ENCODE results near the gene COG3. TPM values are rescaled to one million over a fixed set of nuclear protein-coding genes. Genes with fewer than 3 reads are reported as not detected.

Gene COG3
- total RNA-seq, 4 donors from 2014 or later, result 10.4 to 20.3 (median 17.8) TPM

DNA sequence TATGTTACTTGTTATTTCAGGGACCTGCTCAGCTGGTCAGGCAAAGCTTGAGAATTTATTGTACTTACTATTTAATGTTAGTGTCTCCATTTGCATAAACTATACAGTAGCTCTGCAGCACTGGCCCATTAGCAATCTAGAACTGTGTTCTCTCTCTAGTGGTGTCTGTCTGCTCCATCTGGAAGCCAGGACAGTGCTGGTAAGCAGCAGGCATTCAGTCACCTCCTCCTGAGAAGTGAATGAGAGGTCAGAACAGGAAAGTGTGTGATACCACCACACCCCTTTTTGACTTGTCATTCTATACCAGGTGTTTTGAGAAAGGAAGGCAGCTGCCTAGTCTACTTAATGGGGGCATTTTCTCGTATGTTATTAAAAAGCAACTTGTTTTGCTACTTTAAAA, 3.9 kb downstream of the COG3 start:
- intact Hi-C loops (cut with DNase I; ENCODE audit: low total_unique reads) (no loop called here), in situ Hi-C loops (cut with MboI; ENCODE audit: low sequenced_read_pairs in 4 of 4) (loop anchor here in 2 of 4 donors (10.0 kb wide), 2 partner anchors 104 to 124 kb away; partner anchors contain the start of gene TPT1 (in 1 of the 2))
- ATAC-seq (peak in 1 of 2 donors; percentile 28), DNase-seq (no peak)
- no peaks in the 10 kb centered on the region for H3K27me3 ChIP-seq
- no peak overlapping the region for H3K4me3 ChIP-seq
- TF ChIP-seq POLR2A (IDR thresholded peaks at IDR 0.05), result no peak
- TF ChIP-seq, protein P1, sequence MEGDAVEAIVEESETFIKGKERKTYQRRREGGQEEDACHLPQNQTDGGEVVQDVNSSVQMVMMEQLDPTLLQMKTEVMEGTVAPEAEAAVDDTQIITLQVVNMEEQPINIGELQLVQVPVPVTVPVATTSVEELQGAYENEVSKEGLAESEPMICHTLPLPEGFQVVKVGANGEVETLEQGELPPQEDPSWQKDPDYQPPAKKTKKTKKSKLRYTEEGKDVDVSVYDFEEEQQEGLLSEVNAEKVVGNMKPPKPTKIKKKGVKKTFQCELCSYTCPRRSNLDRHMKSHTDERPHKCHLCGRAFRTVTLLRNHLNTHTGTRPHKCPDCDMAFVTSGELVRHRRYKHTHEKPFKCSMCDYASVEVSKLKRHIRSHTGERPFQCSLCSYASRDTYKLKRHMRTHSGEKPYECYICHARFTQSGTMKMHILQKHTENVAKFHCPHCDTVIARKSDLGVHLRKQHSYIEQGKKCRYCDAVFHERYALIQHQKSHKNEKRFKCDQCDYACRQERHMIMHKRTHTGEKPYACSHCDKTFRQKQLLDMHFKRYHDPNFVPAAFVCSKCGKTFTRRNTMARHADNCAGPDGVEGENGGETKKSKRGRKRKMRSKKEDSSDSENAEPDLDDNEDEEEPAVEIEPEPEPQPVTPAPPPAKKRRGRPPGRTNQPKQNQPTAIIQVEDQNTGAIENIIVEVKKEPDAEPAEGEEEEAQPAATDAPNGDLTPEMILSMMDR (IDR thresholded peaks at IDR 0.05 in 4 of 5, conservative IDR thresholded peaks at IDR 0.05 in 1 of 5), result no peak
- H3K9me3 ChIP-seq, result no peaks in the 10 kb centered on the region
- H3K4me1 ChIP-seq, result peaks cover 55 to 60% of the 10 kb centered on the region in 2 donors
- peak overlapping the region in 3 of 4 donors; percentile 16 to 53 (median 36) for H3K27ac ChIP-seq
- H3K36me3 ChIP-seq, result no peaks in the 10 kb centered on the region

DNA sequence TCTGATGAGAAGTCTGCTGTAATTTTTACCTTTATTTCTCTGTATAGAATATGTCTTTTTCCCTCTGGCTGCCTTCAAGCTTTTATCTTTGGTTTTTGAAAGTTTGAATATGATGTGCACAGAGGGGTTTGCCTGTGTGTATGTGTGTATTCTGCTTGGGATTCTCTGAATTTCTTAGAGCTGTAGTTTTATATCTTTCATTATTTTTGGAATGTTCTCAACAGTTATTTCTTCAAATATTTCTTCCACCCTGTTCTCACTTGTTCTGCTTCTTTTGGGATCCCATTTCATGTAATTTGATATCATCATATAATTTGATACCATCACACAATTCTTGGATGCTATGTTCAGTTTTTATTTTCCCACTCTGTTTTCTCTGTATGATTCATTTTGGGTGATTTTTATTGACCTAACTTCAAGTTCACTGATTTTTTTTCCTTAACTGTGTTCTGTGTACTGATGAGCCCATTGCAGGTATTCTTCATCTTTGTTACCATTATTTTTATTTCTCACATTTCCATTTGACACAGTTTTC, 7.5 kb downstream of the COG3 start:
- Histone ChIP-seq H3K4me3 (no peak overlapping the region), H3K9me3 (no peaks in the 10 kb centered on the region), H3K27me3 (no peaks in the 10 kb centered on the region), H3K4me1 (peaks cover 35 to 50% of the 10 kb centered on the region in 2 donors), H3K27ac (no peak overlapping the region), H3K36me3 (peaks cover 0 to 10% of the 10 kb centered on the region in 2 donors)
- DNase-seq (no peak), ATAC-seq (no peak)
- in situ Hi-C loops (cut with MboI; ENCODE audit: low sequenced_read_pairs in 4 of 4) (no loop called here), intact Hi-C loops (cut with DNase I; ENCODE audit: low total_unique reads) (no loop called here)
- TF ChIP-seq, protein P1 (IDR thresholded peaks at IDR 0.05 in 4 of 5, conservative IDR thresholded peaks at IDR 0.05 in 1 of 5), result no peak
- TF ChIP-seq POLR2A (IDR thresholded peaks at IDR 0.05), result no peak

DNA sequence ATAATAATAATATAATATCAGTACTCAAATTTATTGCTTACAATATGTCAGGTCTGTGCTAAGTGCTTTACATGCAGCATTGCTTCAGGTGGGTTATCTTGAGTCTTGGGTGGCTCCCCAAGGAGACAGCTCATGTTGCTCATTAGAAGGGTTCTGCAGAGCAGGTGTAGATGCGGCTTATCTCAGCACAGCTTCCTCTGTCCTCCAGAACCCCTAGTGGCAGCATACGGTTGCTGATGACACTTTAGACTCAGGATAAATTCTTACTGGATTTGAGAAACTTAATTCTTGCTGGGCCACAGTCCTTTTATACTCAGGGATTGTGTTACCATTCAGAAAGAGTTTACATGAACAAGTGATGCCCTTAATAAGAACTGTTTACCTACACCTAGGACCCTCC, 8.9 kb downstream of the COG3 start:
- intact Hi-C loops (cut with DNase I; ENCODE audit: low total_unique reads) (no loop called here), in situ Hi-C loops (cut with MboI; ENCODE audit: low sequenced_read_pairs in 4 of 4) (no loop called here)
- Histone ChIP-seq H3K27me3 (no peaks in the 10 kb centered on the region), H3K9me3 (no peaks in the 10 kb centered on the region), H3K4me1 (peaks cover 27 to 41% of the 10 kb centered on the region in 2 donors), H3K27ac (no peak overlapping the region), H3K4me3 (no peak overlapping the region), H3K36me3 (peaks cover 0 to 10% of the 10 kb centered on the region in 2 donors)
- TF ChIP-seq, protein P1 (IDR thresholded peaks at IDR 0.05 in 4 of 5, conservative IDR thresholded peaks at IDR 0.05 in 1 of 5), result peak in 1 of 5 experiments; percentile 9
- no peak for TF ChIP-seq POLR2A (IDR thresholded peaks at IDR 0.05)
- ATAC-seq (peak in 1 of 2 donors; percentile 23), DNase-seq (no peak)

DNA sequence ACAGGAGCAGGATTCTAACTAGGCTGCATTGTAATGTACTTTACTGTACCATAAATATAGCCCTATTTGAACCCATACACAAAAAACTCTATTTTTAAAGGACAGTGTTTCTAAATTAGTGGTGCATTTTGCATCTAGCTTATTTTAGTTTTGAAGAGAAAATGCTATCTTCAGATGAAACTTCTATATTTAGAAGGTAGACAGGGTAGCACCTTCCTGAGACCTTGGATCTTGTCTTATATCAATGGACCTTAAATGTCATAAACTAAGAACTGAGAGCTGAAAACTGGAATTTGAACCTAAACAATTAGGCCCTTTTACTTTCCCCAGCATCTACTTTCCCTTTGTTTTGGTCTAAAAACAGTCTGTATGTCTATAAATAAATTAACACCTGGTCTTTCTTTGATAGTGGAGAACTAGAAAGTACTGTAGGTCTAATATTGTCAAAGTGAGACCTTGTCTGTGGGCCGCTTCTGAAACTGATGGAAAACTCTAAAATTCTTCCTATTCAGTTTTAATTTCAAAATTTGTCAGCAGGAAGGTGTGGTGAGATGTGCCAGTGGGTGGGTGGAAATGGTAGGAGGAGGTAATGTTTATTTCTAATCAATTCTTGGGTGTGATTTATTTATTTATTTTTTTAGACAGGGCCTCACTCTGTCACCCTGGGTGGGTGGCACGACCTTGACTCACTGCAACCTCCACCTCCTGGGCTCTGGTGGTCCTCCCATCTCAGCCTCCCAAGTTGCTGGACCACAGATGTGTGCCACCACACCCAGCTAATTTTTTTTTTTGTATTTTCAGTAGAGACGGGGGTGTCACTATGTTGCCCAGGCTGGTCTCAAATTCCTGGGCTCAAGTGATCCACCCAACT, 10.1 kb downstream of the COG3 start:
- peaks cover 18 to 34% of the 10 kb centered on the region in 2 donors for H3K4me1 ChIP-seq
- no peak for DNase-seq
- no peak overlapping the region for H3K27ac ChIP-seq
- in situ Hi-C loops (cut with MboI; ENCODE audit: low sequenced_read_pairs in 4 of 4), result no loop called here
- H3K9me3 ChIP-seq, result no peaks in the 10 kb centered on the region
- H3K36me3 ChIP-seq, result peaks cover 0 to 10% of the 10 kb centered on the region in 2 donors
- no peaks in the 10 kb centered on the region for H3K27me3 ChIP-seq
- no peak for ATAC-seq
- TF ChIP-seq, protein P1 (IDR thresholded peaks at IDR 0.05 in 4 of 5, conservative IDR thresholded peaks at IDR 0.05 in 1 of 5), result no peak
- no peak for TF ChIP-seq POLR2A (IDR thresholded peaks at IDR 0.05)
- no peak overlapping the region for H3K4me3 ChIP-seq
- intact Hi-C loops (cut with DNase I; ENCODE audit: low total_unique reads), result no loop called here

Measured in gastrocnemius medialis (tissue), 4 donors.